Measurements from ENCODE around the gene ERN1. TPM values are rescaled to one million over a fixed set of nuclear protein-coding genes. Genes with fewer than 3 reads are reported as not detected.

ERN1 gene
- total and polyA plus RNA-seq, 2 donors (not counting 3 experiments of a cell fraction or from before 2014, with no cell fraction given), result 9.1 to 21.5 TPM

GRCh38 chr17:64113006-64113405 lies 16.9 kb downstream of the ERN1 start:
- CTCF ChIA-PET, result interaction anchor here (1.1 to 3.1 kb wide), 4 partner anchors 10 to 87 kb away, joined by 3 to 18 read pairs (median 6); no protein-coding TSS in a partner anchor
- dilution Hi-C loops (cut with MboI; ENCODE audit: extremely low pct_ligation_motif_present, low sequenced_read_pairs), result no loop called here
- H3K9me1 ChIP-seq (replicated peaks; ENCODE audit: control insufficient read depth, extremely low read depth, insufficient read depth, low read length), result no peaks in the 10 kb centered on the region

More at GRCh38 chr17:64113006-64113405, 16.9 kb downstream of the ERN1 start:
- H3K79me2 ChIP-seq (ENCODE audit: control insufficient read depth, insufficient read depth, low read length), result no peaks in the 10 kb centered on the region
- DNase-seq (ENCODE audit: low read depth, low spot score) (no peak), FAIRE-seq (no peak)
- no peak overlapping the region for H3K4me3 ChIP-seq (replicated peaks in 1 of 3; ENCODE audit: insufficient read depth in 1 of 3, low read depth in 1 of 3, low read length in 3 of 3)
- H3K36me3 ChIP-seq (ENCODE audit: control insufficient read depth in 2 of 2, extremely low read depth in 1 of 2, insufficient read depth in 2 of 2, low read length in 2 of 2), result no peaks in the 10 kb centered on the region
- H3K27ac ChIP-seq (ENCODE audit: insufficient read depth, low read depth, low read length), result no peak overlapping the region
- peaks cover 7% of the 10 kb centered on the region for H3K4me1 ChIP-seq (ENCODE audit: control insufficient read depth, extremely low read depth, insufficient read depth, low read length)
- no peak overlapping the region for H2AFZ ChIP-seq (ENCODE audit: low read depth, low read length)
- TF ChIP-seq POLR2A (IDR thresholded peaks at IDR 0.05; ENCODE audit: low read depth, low read length), result no peak
- TF ChIP-seq MYC (IDR thresholded peaks at IDR 0.05; ENCODE audit: low read depth, low read length), result no peak
- TF ChIP-seq FOS (IDR thresholded peaks at IDR 0.05; ENCODE audit: borderline replicate concordance, insufficient read depth, low read length), result no peak
- TF ChIP-seq GATA2 (IDR thresholded peaks at IDR 0.05; ENCODE audit: insufficient read depth, insufficient read length, low read depth, low read length), result no peak
- TF ChIP-seq POLR2AphosphoS5 (IDR thresholded peaks at IDR 0.05; ENCODE audit: insufficient read depth, low read depth, low read length), result no peak
- no peak for TF ChIP-seq CTCF (IDR thresholded peaks at IDR 0.05; ENCODE audit: extremely low read depth in 1 of 2, insufficient read depth in 1 of 2, low read depth in 1 of 2, low read length in 2 of 2)
- no peak for TF ChIP-seq JUN (IDR thresholded peaks at IDR 0.05; ENCODE audit: borderline replicate concordance, insufficient read depth, insufficient read length, low read depth)
- TF ChIP-seq EZH2 (IDR thresholded peaks at IDR 0.05; ENCODE audit: borderline replicate concordance, low read depth, low read length, severe bottlenecking), result no peak
- TF ChIP-seq MAX (IDR thresholded peaks at IDR 0.05; ENCODE audit: insufficient read depth, insufficient read length), result no peak
- intact Hi-C loops (cut with micrococcal nuclease), result no loop called here
- no peaks in the 10 kb centered on the region for H3K9me3 ChIP-seq (replicated peaks; ENCODE audit: control insufficient read depth, insufficient read depth, low read length)
- H4K20me1 ChIP-seq (replicated peaks; ENCODE audit: control insufficient read depth, extremely low read depth, insufficient read depth, low read length), result no peaks in the 10 kb centered on the region
- H3K27me3 ChIP-seq (ENCODE audit: control insufficient read depth in 2 of 2, insufficient read depth in 2 of 2, low read length in 2 of 2), result no peaks in the 10 kb centered on the region
- H3K9ac ChIP-seq (replicated peaks; ENCODE audit: extremely low read depth, insufficient read depth, low read length), result no peak overlapping the region
- BruUV-seq (replicated peaks), result no TSS peak
- no peak overlapping the region for H3K4me2 ChIP-seq (ENCODE audit: insufficient read depth, low read length)
- POLR2A ChIA-PET, result no interaction called here
